ENCODE results near the gene IRGC.

Gene IRGC

GRCh38 chr19:43667876-43668405 lies 47.9 kb upstream of the IRGC start:
- TF ChIP-seq, protein P1, sequence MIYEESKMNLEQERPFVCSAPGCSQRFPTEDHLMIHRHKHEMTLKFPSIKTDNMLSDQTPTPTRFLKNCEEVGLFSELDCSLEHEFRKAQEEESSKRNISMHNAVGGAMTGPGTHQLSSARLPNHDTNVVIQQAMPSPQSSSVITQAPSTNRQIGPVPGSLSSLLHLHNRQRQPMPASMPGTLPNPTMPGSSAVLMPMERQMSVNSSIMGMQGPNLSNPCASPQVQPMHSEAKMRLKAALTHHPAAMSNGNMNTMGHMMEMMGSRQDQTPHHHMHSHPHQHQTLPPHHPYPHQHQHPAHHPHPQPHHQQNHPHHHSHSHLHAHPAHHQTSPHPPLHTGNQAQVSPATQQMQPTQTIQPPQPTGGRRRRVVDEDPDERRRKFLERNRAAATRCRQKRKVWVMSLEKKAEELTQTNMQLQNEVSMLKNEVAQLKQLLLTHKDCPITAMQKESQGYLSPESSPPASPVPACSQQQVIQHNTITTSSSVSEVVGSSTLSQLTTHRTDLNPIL (CRISPR knock-in tag; IDR thresholded peaks at IDR 0.05; ENCODE audit: low read depth), result no peak
- TF ChIP-seq, protein P2, sequence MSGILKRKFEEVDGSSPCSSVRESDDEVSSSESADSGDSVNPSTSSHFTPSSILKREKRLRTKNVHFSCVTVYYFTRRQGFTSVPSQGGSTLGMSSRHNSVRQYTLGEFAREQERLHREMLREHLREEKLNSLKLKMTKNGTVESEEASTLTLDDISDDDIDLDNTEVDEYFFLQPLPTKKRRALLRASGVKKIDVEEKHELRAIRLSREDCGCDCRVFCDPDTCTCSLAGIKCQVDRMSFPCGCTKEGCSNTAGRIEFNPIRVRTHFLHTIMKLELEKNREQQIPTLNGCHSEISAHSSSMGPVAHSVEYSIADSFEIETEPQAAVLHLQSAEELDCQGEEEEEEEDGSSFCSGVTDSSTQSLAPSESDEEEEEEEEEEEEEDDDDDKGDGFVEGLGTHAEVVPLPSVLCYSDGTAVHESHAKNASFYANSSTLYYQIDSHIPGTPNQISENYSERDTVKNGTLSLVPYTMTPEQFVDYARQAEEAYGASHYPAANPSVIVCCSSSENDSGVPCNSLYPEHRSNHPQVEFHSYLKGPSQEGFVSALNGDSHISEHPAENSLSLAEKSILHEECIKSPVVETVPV (CRISPR knock-in tag; IDR thresholded peaks at IDR 0.05), result no peak
- TF ChIP-seq CSDC2 (CRISPR knock-in tag; IDR thresholded peaks at IDR 0.05) (no peak), ZNF565 (CRISPR knock-in tag; conservative IDR thresholded peaks at IDR 0.05; ENCODE audit: low read depth) (no peak), GLIS3 (CRISPR knock-in tag; IDR thresholded peaks at IDR 0.05) (no peak), TCF4 (CRISPR knock-in tag; IDR thresholded peaks at IDR 0.05; ENCODE audit: borderline replicate concordance) (no peak), OSR1 (CRISPR knock-in tag; IDR thresholded peaks at IDR 0.05) (no peak), TOX (CRISPR knock-in tag; IDR thresholded peaks at IDR 0.05; ENCODE audit: borderline replicate concordance) (no peak), ZFP30 (CRISPR knock-in tag; IDR thresholded peaks at IDR 0.05) (no peak), PATZ1 (CRISPR knock-in tag; IDR thresholded peaks at IDR 0.05; ENCODE audit: borderline replicate concordance) (no peak), SNAI2 (CRISPR knock-in tag; IDR thresholded peaks at IDR 0.05) (no peak)
- ATAC-seq, result peak; percentile 3

DNA sequence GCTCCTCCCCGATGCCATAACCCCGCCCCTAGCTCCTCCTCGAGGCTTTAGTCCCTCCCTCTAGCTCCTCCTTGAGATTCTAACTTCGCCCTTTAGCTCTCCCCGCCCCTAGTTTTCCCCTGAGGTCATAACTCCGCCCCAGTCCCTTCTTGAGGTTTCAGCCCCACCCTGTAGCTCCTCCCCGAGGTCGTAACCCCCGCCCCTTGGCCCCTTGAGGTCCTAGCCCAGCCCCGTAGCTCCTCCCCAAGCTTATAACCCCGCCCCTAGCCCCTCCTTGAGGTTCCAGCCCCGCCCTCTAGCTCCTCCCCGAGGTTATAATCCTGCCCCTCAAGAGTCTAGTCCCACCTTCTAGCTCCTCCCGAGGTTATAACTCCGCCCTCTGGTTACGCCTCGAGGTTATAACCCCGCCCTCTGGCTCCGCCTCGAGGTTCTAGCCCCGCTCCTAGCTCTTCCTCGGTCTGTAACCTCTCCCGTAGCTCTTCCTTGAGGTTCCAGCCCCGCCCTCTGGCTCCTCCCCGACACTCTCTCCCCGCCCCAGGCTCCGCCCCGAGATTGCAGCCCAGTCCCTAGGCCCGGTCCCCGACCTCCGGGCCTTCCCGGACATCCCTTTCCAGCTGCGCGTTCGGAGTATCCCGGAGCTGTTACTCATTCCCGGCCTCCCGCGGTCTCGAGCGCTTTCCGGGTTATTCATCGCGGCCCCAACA lies 47.3 kb upstream of the IRGC start:
- TF ChIP-seq TCF4 (CRISPR knock-in tag; IDR thresholded peaks at IDR 0.05; ENCODE audit: borderline replicate concordance), result no peak
- TF ChIP-seq CSDC2 (CRISPR knock-in tag; IDR thresholded peaks at IDR 0.05), result no peak
- TF ChIP-seq SNAI2 (CRISPR knock-in tag; IDR thresholded peaks at IDR 0.05), result no peak
- TF ChIP-seq PATZ1 (CRISPR knock-in tag; IDR thresholded peaks at IDR 0.05; ENCODE audit: borderline replicate concordance), result no peak
- TF ChIP-seq, protein P1 (CRISPR knock-in tag; IDR thresholded peaks at IDR 0.05; ENCODE audit: low read depth), result no peak
- TF ChIP-seq ZNF8 (CRISPR knock-in tag; IDR thresholded peaks at IDR 0.05), result no peak
- TF ChIP-seq ZNF565 (CRISPR knock-in tag; conservative IDR thresholded peaks at IDR 0.05; ENCODE audit: low read depth), result no peak
- no peak for TF ChIP-seq ZC3H10 (CRISPR knock-in tag; IDR thresholded peaks at IDR 0.05)
- no peak for TF ChIP-seq ARNTL (CRISPR knock-in tag; IDR thresholded peaks at IDR 0.05; ENCODE audit: borderline replicate concordance, low read depth)
- TF ChIP-seq ZNF70 (CRISPR knock-in tag; IDR thresholded peaks at IDR 0.05), result no peak
- TF ChIP-seq, protein P3, sequence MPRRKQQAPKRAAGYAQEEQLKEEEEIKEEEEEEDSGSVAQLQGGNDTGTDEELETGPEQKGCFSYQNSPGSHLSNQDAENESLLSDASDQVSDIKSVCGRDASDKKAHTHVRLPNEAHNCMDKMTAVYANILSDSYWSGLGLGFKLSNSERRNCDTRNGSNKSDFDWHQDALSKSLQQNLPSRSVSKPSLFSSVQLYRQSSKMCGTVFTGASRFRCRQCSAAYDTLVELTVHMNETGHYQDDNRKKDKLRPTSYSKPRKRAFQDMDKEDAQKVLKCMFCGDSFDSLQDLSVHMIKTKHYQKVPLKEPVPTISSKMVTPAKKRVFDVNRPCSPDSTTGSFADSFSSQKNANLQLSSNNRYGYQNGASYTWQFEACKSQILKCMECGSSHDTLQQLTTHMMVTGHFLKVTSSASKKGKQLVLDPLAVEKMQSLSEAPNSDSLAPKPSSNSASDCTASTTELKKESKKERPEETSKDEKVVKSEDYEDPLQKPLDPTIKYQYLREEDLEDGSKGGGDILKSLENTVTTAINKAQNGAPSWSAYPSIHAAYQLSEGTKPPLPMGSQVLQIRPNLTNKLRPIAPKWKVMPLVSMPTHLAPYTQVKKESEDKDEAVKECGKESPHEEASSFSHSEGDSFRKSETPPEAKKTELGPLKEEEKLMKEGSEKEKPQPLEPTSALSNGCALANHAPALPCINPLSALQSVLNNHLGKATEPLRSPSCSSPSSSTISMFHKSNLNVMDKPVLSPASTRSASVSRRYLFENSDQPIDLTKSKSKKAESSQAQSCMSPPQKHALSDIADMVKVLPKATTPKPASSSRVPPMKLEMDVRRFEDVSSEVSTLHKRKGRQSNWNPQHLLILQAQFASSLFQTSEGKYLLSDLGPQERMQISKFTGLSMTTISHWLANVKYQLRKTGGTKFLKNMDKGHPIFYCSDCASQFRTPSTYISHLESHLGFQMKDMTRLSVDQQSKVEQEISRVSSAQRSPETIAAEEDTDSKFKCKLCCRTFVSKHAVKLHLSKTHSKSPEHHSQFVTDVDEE (CRISPR knock-in tag; IDR thresholded peaks at IDR 0.05), result no peak
- TF ChIP-seq GLIS3 (CRISPR knock-in tag; IDR thresholded peaks at IDR 0.05), result no peak
- no peak for TF ChIP-seq ZFP3 (CRISPR knock-in tag; IDR thresholded peaks at IDR 0.05)
- TF ChIP-seq ESRRG (CRISPR knock-in tag; IDR thresholded peaks at IDR 0.05), result no peak
- TF ChIP-seq RARB (CRISPR knock-in tag; IDR thresholded peaks at IDR 0.05), result no peak
- TF ChIP-seq, protein P4, sequence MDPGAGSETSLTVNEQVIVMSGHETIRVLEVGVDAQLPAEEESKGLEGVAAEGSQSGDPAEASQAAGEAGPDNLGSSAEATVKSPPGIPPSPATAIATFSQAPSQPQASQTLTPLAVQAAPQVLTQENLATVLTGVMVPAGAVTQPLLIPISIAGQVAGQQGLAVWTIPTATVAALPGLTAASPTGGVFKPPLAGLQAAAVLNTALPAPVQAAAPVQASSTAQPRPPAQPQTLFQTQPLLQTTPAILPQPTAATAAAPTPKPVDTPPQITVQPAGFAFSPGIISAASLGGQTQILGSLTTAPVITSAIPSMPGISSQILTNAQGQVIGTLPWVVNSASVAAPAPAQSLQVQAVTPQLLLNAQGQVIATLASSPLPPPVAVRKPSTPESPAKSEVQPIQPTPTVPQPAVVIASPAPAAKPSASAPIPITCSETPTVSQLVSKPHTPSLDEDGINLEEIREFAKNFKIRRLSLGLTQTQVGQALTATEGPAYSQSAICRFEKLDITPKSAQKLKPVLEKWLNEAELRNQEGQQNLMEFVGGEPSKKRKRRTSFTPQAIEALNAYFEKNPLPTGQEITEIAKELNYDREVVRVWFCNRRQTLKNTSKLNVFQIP (CRISPR knock-in tag; IDR thresholded peaks at IDR 0.05; ENCODE audit: borderline replicate concordance, low read depth), result no peak
- TF ChIP-seq ISL1 (CRISPR knock-in tag; IDR thresholded peaks at IDR 0.05), result no peak
- TF ChIP-seq, protein P2 (CRISPR knock-in tag; IDR thresholded peaks at IDR 0.05), result no peak
- peak; percentile 91 for ATAC-seq
